HG02981 (cell line): ENCODE results near the gene LHFPL3.
"Not testable (repeated sequence)": the region's sequence is repeated elsewhere in the genome, so short reads cannot be mapped to it uniquely, and the experiment has no call there.

Source experiments
- ATAC-seq: cut with Tn5 transposase; IDR thresholded peaks from one replicate; pipeline ENCODE4 v1.9.1; 2021; ENCODE audit warnings: mild to moderate bottlenecking, moderate library complexity; ENCODE audit not compliant: unreplicated experiment

The LHFPL3 gene

DNA sequence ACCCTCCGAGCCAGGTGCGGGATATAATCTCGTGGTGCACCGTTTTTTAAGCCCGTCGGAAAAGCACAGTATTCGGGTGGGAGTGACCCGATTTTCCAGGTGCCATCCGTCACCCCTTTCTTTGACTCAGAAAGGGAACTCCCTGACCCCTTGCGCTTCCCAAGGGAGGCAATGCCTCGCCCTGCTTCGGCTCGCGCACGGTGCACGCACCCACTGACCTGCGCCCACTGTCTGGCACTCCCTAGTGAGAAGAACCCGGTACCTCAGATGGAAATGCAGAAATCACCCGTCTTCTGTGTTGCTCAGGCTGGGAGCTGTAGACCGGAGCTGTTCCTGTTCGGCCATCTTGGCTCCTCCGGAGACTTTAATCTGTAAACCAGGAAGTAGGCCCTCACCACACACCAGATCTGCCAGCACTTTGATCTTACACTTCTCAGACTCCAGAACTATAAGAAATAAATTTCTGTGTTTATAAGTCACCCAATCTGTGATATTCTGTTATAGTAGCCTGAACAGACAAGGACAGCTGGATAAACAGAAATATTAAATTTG, 235.0 kb downstream of the LHFPL3 start:
- ATAC-seq: not testable (repeated sequence)

- ATAC-seq: no peak
These were observed 241.3 kb downstream of the LHFPL3 start for GRCh38 chr7:104569751-104570150.

DNA sequence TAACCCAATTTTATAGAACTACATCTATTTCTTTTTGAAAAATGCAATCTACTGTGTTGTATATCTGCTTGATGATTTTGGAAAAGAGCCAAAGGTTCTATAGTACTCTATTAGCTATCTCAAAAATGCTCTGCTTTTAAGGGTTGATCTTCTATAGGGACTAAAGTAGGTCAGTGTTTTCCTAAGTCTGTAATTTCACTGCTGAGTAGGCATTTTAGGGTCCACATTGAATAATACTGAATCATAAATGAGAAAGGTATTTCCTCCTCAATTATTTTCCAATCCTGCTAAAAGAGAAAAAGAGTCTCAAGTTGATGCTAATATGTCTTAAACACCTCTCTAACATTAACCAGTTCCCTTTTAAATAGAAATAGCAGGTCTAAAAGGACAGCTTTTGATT, 244.2 kb downstream of the LHFPL3 start:
- no peak for ATAC-seq

- ATAC-seq: no peak
These were observed 256.2 kb downstream of the LHFPL3 start for GRCh38 chr7:104584620-104585019.

GRCh38 chr7:104595591-104595990, 267.2 kb downstream of the LHFPL3 start:
- not testable (repeated sequence) for ATAC-seq

- ATAC-seq: no peak
These were observed 275.6 kb downstream of the LHFPL3 start for GRCh38 chr7:104603957-104604356.

DNA sequence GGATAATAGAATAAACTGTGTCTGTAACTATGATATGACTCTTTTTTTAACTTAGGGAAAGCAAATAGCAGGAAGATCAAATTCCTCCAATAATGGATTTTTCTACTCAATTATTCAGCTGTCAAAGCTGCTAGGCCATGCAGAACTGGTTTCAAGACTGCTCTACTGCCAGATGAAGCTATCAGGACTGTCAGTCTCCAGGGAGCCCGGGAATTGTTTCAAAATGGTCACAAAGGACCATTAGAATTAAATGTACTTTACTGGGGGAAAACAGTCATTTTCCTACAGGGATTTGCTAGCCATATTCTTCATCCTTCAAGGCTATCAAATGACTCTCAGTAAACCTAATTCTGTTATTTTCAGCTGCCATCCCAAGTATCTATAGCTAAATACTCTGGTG, 276.3 kb downstream of the LHFPL3 start:
- ATAC-seq: no peak

DNA sequence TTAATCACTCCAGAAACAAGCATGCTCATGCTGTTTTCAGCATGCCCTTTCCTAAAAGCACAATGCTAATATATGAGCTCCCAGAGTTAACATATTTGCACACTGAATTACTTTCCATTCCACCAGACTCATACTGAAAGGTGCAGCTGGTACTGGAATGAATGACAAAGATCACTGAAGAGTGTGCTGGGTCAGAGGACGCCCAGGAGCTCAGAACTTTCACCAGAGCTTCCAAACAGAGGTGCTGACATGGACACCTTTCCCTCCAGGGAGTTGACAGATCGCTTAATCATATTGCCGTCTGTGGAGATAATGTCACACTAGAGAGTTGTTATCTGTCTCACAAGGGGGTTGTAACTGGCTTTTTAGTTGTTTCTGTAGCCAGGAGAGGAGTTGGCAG, 292.9 kb downstream of the LHFPL3 start:
- ATAC-seq: no peak

GRCh38 chr7:104625956-104626355, 297.6 kb downstream of the LHFPL3 start:
- ATAC-seq: no peak

DNA sequence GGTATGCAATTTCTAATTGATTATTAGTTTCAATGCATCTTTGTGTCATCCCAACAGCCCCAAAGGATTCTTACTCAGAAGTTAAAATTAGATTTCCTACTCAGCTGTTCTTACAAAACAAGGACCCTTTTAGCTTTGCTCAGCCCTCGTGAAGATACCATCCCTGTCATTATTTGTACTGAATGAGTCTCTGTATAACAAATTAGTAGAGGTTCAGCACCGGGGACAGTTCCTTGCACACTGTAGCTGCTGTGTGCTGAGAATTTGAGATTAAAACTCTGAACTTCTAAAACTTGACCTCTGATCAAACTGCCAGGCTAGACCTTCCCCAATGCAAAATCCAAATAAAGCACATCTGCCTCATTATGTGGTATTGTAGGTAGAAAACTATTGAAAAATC, 299.1 kb downstream of the LHFPL3 start:
- ATAC-seq: no peak

DNA sequence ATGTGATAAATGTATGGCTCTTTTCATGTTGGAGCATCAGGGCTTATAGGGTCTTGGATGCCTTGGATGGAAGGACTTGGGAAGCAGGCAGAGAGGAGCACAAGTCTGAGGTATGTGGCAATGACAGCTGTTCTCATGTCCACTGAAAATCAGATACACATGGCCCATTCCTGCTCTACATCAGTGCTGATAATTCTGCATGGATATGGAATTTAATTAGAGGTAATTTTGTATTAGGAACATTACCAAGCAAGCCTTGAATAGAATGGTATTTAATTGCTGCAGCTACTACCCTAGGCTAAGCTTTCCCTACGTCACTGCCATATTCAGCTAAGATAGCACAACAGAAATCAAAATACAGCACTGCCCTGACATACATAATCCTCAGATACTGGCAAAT, 299.6 kb downstream of the LHFPL3 start:
- no peak for ATAC-seq

DNA sequence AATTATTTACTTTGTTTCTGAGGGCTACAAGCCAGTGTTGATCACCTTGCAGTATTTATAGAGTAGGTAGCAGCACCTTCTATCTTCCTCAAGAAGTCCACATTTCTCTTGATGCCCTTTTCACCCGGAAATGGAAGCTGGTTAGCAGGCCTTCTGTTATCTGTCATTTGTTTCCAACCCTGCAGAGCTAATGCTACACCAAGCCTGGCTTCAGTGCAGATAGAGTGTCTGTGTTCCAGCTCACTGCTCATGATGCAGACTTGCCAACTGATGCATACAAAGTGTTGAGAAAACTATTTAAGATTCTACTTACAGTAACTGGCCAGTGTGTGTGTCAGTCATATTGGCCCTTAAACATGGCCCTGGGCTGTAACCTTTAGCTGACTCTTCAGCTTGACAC, 301.0 kb downstream of the LHFPL3 start:
- ATAC-seq: no peak

- ATAC-seq: no peak
These were observed 312.1 kb downstream of the LHFPL3 start for GRCh38 chr7:104640506-104640905.

- no peak for ATAC-seq
These were observed 314.2 kb downstream of the LHFPL3 start for GRCh38 chr7:104642560-104642959.

DNA sequence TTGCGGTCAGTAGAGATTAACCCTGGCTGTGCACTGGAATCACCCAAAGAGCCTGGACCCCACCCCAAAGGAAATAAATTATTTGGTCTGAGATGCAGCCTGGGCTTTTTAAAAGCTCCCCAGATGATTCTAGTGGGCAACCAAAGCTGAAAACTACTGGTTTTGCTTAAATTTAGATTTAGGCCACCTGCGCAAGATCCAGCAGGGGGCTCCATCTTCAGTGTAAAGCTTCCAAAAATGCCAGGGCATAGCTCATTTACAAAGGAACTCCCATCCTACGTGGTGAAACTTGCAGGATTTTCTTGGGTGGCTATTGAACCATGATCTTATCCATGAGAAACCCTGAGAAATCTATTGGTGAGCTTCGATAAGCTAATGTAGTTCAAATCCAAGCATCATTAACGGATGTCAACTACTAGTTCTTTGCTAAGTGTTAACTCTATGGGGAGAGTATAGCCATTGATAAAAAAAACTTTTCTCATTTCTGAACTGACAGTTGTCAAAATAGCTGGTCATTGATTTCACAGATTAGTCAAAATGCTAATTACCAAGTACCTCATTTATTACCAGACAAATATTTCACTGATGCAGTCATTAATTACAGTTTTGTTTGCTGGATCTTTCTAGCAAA, 315.3 kb downstream of the LHFPL3 start:
- ATAC-seq: no peak

- ATAC-seq: no peak
These were observed 322.7 kb downstream of the LHFPL3 start for GRCh38 chr7:104650991-104651640.

GRCh38 chr7:104652434-104652833, 324.0 kb downstream of the LHFPL3 start:
- ATAC-seq: no peak

GRCh38 chr7:104652865-104653264, 324.5 kb downstream of the LHFPL3 start:
- no peak for ATAC-seq

DNA sequence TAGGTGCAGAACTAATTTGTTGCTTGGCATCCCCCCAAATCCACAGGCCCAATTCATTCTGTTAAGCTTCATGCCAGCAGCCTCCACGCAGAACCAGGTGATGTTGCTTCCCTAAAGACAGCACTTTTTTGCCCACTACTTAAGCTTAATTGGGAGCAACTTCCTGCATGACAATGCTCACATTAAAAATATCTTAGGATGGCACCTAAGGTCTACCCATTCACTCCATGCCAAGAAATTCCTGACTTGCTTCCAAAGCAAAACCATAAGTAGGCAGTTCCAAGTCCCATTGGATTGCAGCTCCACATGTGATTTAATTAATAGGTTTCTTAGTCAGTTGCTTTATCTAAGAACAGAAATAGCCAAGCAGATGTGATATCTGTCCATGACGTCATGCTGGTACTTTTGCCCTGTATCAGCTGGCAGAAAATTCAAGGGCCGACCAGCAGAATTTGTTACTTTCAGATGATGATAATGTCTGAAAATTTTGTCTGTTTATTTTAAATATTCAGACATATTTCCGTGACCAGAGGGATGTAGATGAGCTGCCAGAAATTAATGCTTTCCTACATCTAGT, 325.5 kb downstream of the LHFPL3 start:
- no peak for ATAC-seq

DNA sequence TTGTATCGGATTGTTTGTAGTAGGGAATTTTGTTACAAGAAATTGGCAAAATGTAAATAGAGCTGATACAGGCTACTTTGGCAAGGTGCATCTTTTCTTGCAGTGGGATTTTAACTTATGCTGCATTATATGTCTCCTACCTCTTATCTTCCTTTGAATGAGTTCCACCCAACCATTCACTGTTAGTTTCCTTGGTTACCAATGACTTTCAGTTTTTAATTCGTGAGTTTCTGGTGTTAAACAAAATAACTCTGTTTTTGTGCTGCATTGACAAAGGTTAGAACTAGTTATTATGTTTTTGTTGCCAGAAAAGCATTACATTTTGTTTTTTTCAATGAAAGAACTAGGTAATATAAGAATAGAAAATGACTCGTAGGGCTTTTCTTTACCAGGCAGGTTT, 327.2 kb downstream of the LHFPL3 start:
- no peak for ATAC-seq

GRCh38 chr7:104656467-104656866, 328.1 kb downstream of the LHFPL3 start:
- no peak for ATAC-seq

- ATAC-seq: no peak
These were observed 328.7 kb downstream of the LHFPL3 start for GRCh38 chr7:104657134-104657533.
